ENCODE data around the gene ZNF609.

The ZNF609 gene

GRCh38 chr15:64547275-64547674, 86.9 kb downstream of the ZNF609 start:
- DNase-seq = no peak

- DNase-seq = no peak
Measured at GRCh38 chr15:64548235-64548634, 87.9 kb downstream of the ZNF609 start.

GRCh38 chr15:64549860-64550259, 89.5 kb downstream of the ZNF609 start:
- DNase-seq = no peak

- no peak for DNase-seq
Measured at GRCh38 chr15:64552281-64552948, 92.0 kb downstream of the ZNF609 start.

GRCh38 chr15:64558460-64559179, 98.2 kb downstream of the ZNF609 start:
- peak; percentile 19 for DNase-seq

GRCh38 chr15:64559243-64559642, 98.9 kb downstream of the ZNF609 start:
- DNase-seq = no peak

- DNase-seq = no peak
Measured at GRCh38 chr15:64560501-64560900, 100.1 kb downstream of the ZNF609 start.

GRCh38 chr15:64560998-64561397, 100.6 kb downstream of the ZNF609 start:
- no peak for DNase-seq

- no peak for DNase-seq
Measured at GRCh38 chr15:64562003-64562640, 101.7 kb downstream of the ZNF609 start.

GRCh38 chr15:64566102-64566501, 105.7 kb downstream of the ZNF609 start:
- DNase-seq = no peak

GRCh38 chr15:64566629-64567427, 106.5 kb downstream of the ZNF609 start:
- no peak for DNase-seq

GRCh38 chr15:64568765-64569164, 108.4 kb downstream of the ZNF609 start:
- DNase-seq = no peak

GRCh38 chr15:64571857-64572291, 111.5 kb downstream of the ZNF609 start:
- no peak for DNase-seq

- DNase-seq = no peak
Measured at GRCh38 chr15:64572856-64573255, 112.5 kb downstream of the ZNF609 start.

GRCh38 chr15:64574301-64575017, 114.1 kb downstream of the ZNF609 start:
- DNase-seq = peak; percentile 64

GRCh38 chr15:64580696-64581407, 120.5 kb downstream of the ZNF609 start:
- DNase-seq = no peak

GRCh38 chr15:64581408-64581761, 121.0 kb downstream of the ZNF609 start:
- no peak for DNase-seq

- no peak for DNase-seq
Measured at GRCh38 chr15:64582202-64582601, 121.8 kb downstream of the ZNF609 start.

- no peak for DNase-seq
Measured at GRCh38 chr15:64583519-64583918, 123.1 kb downstream of the ZNF609 start.

GRCh38 chr15:64583983-64584382, 123.6 kb downstream of the ZNF609 start:
- DNase-seq = no peak

GRCh38 chr15:64586259-64586870, 126.0 kb downstream of the ZNF609 start:
- no peak for DNase-seq

Measured in fibroblast of skin of abdomen (primary cell).